MM.1S (cell line): Measurements from ENCODE around the gene SUGP1.

Experiments used
- DNase-seq: peaks from one replicate; pipeline ENCODE4 v3.0.0-alpha.2; 2015
- H2AFZ ChIP-seq: fragments of 300-600 bp; sonication (generic); 2 replicates; pipeline ENCODE4 v1.6.0; 2016; ENCODE audit warnings: antibody characterized with exemption, low read length
- H3F3A ChIP-seq: fragments of 300-600 bp; sonication (generic); 2 replicates; pipeline ENCODE4 v1.6.1; 2016; ENCODE audit warnings: mild to moderate bottlenecking, antibody characterized with exemption, low read length, moderate library complexity, mixed read lengths; ENCODE audit not compliant: insufficient read depth
- H3K27ac ChIP-seq: fragments of 300-600 bp; sonication (generic); 2 replicates; pipeline ENCODE4 v1.5.1; 2016; ENCODE audit warnings: mild to moderate bottlenecking, low read length
- H3K27me3 ChIP-seq: fragments of 300-600 bp; sonication (generic); replicated peaks from 2 replicates; pipeline ENCODE4 v1.6.0; 2016; ENCODE audit warnings: low read length; ENCODE audit not compliant: insufficient read depth
- H3K36me3 ChIP-seq: fragments of 300-600 bp; sonication (generic); replicated peaks from 2 replicates; pipeline ENCODE4 v1.6.1; 2016; ENCODE audit warnings: mild to moderate bottlenecking, low read length, mixed read lengths; ENCODE audit not compliant: insufficient read depth
- H3K4me1 ChIP-seq: fragments of 300-600 bp; sonication (generic); 2 replicates; pipeline ENCODE4 v1.6.1; 2016; ENCODE audit warnings: low read length, mixed read lengths
- H3K4me2 ChIP-seq: fragments of 300-600 bp; sonication (generic); 2 replicates; pipeline ENCODE4 v1.6.0; 2016; ENCODE audit warnings: low read depth, low read length
- H3K4me3 ChIP-seq: fragments of 300-600 bp; sonication (generic); 2 replicates; pipeline ENCODE4 v1.5.1; 2016; ENCODE audit warnings: low read length, mixed read lengths
- H3K79me2 ChIP-seq: fragments of 300-600 bp; sonication (generic); 2 replicates; pipeline ENCODE4 v1.6.1; 2016; ENCODE audit warnings: mixed run types, low read length, mixed read lengths
- H3K9ac ChIP-seq: fragments of 300-600 bp; sonication (generic); 2 replicates; pipeline ENCODE4 v1.6.1; 2016; ENCODE audit warnings: low read length, mixed read lengths
- H3K9me2 ChIP-seq: fragments of 300-600 bp; sonication (generic); replicated peaks from 2 replicates; pipeline ENCODE4 v1.6.1; 2016; ENCODE audit warnings: mild to moderate bottlenecking, low read length, mixed read lengths; ENCODE audit not compliant: insufficient read depth
- H3K9me3 ChIP-seq: fragments of 300-600 bp; sonication (generic); replicated peaks from 2 replicates; pipeline ENCODE4 v1.6.1; 2016; ENCODE audit warnings: mild to moderate bottlenecking, low read length, mixed read lengths; ENCODE audit not compliant: insufficient read depth
- H4K20me1 ChIP-seq: fragments of 300-600 bp; sonication (generic); 2 replicates; pipeline ENCODE4 v1.6.1; 2016; ENCODE audit warnings: mild to moderate bottlenecking, low read length, moderate library complexity, mixed read lengths; ENCODE audit not compliant: insufficient read depth
- CTCF ChIP-seq: fragments of 300-600 bp; sonication (generic); IDR thresholded peaks from 2 replicates; pipeline ENCODE4 v1.5.1; 2016; ENCODE audit warnings: antibody characterized with exemption, low read length, mixed read lengths
- EZH2 ChIP-seq: fragments of 300-600 bp; sonication (generic); optimal IDR thresholded peaks from 2 replicates; pipeline ENCODE3; 2017; ENCODE audit warnings: low read depth, mild to moderate bottlenecking, antibody characterized with exemption, low read length, mixed read lengths
- EZH2phosphoT487 ChIP-seq: fragments of 300-600 bp; sonication (generic); IDR thresholded peaks from 2 replicates; pipeline ENCODE4 v1.6.1; 2018; ENCODE audit warnings: antibody characterized with exemption, low read length

SUGP1 gene

DNA sequence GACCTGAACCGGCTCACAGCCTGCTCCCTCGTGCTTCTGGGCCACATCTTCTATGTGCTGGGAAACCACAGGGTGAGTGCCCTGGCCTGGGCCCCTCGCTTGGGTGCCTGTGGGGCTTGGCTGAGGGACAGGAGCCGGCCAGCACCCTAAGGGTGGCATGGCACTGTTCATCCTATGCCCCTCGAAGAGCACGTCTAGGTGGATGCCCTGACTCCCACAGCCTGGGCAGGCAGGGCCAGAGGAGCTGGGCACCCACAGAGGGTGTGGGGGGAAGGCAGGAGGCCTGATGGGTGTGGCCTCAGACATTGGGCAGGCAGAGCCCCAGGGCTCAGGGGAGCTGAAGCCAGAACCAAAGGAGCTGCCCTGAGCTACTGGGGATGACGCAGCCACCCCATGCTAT is 29.1 kb upstream of the SUGP1 start:
- no peak overlapping the region for H2AFZ ChIP-seq
- no peaks in the 10 kb centered on the region for H3K9me2 ChIP-seq
- no peaks in the 10 kb centered on the region for H3F3A ChIP-seq
- no peaks in the 10 kb centered on the region for H4K20me1 ChIP-seq
- H3K4me3 ChIP-seq: no peak overlapping the region
- no peaks in the 10 kb centered on the region for H3K4me1 ChIP-seq
- no peak overlapping the region for H3K27ac ChIP-seq
- no peaks in the 10 kb centered on the region for H3K27me3 ChIP-seq
- H3K79me2 ChIP-seq: no peaks in the 10 kb centered on the region
- H3K36me3 ChIP-seq: peaks cover 4% of the 10 kb centered on the region; the same call in 1 of the 2 replicates
- no peak for DNase-seq
- H3K9me3 ChIP-seq: no peaks in the 10 kb centered on the region
- no peak overlapping the region for H3K4me2 ChIP-seq
- TF ChIP-seq EZH2 (no peak), EZH2phosphoT487 (no peak), CTCF (no peak)
- no peak overlapping the region for H3K9ac ChIP-seq

GRCh38 chr19:19348266-19348665 is 28.0 kb upstream of the SUGP1 start:
- TF ChIP-seq EZH2phosphoT487 (no peak), CTCF (no peak), EZH2 (no peak)
- Histone ChIP-seq H3K36me3 (peaks cover 4% of the 10 kb centered on the region; the same call in 1 of the 2 replicates), H3K4me1 (no peaks in the 10 kb centered on the region), H3F3A (no peaks in the 10 kb centered on the region), H3K9ac (no peak overlapping the region), H3K27ac (no peak overlapping the region), H3K79me2 (no peaks in the 10 kb centered on the region), H4K20me1 (no peaks in the 10 kb centered on the region), H3K4me2 (no peak overlapping the region), H3K9me2 (no peaks in the 10 kb centered on the region), H3K4me3 (no peak overlapping the region), H3K9me3 (no peaks in the 10 kb centered on the region), H3K27me3 (no peaks in the 10 kb centered on the region), H2AFZ (no peak overlapping the region)
- DNase-seq: no peak

GRCh38 chr19:19347401-19348110 is 27.2 kb upstream of the SUGP1 start:
- Histone ChIP-seq H2AFZ (no peak overlapping the region), H3K79me2 (no peaks in the 10 kb centered on the region), H3K27me3 (no peaks in the 10 kb centered on the region), H3K9me2 (no peaks in the 10 kb centered on the region), H3K4me2 (no peak overlapping the region), H3K27ac (no peak overlapping the region), H3F3A (no peaks in the 10 kb centered on the region), H3K4me3 (no peak overlapping the region), H3K9me3 (no peaks in the 10 kb centered on the region), H3K36me3 (peaks cover 4% of the 10 kb centered on the region; the same call in 1 of the 2 replicates), H3K4me1 (no peaks in the 10 kb centered on the region), H3K9ac (no peak overlapping the region), H4K20me1 (no peaks in the 10 kb centered on the region)
- no peak for TF ChIP-seq EZH2phosphoT487
- TF ChIP-seq CTCF: no peak
- TF ChIP-seq EZH2: no peak
- no peak for DNase-seq
